Body of pancreas (tissue), 4 donors: ENCODE measurements around the gene TP53.

ENCODE experiments used
- POLR2A ChIP-seq, 3 donors: fragments of 450-650 bp; IDR thresholded peaks; one replicate each; pipeline ENCODE4 v1.6.1; 2016; ENCODE audit warnings: antibody characterized with exemption in 3 of 3, mild to moderate bottlenecking in 2 of 3
- TF ChIP-seq, protein P1 (sequence below), 7 experiments: fragments of 450-650 bp in 4 of 7; fragments of 200-600 bp in 3 of 7; sonication (generic) in 3 of 7; IDR thresholded peaks; one replicate each; pipeline ENCODE4 v1.5.1; 2016 to 2019; ENCODE audit warnings: antibody characterized with exemption in 7 of 7

DNA sequence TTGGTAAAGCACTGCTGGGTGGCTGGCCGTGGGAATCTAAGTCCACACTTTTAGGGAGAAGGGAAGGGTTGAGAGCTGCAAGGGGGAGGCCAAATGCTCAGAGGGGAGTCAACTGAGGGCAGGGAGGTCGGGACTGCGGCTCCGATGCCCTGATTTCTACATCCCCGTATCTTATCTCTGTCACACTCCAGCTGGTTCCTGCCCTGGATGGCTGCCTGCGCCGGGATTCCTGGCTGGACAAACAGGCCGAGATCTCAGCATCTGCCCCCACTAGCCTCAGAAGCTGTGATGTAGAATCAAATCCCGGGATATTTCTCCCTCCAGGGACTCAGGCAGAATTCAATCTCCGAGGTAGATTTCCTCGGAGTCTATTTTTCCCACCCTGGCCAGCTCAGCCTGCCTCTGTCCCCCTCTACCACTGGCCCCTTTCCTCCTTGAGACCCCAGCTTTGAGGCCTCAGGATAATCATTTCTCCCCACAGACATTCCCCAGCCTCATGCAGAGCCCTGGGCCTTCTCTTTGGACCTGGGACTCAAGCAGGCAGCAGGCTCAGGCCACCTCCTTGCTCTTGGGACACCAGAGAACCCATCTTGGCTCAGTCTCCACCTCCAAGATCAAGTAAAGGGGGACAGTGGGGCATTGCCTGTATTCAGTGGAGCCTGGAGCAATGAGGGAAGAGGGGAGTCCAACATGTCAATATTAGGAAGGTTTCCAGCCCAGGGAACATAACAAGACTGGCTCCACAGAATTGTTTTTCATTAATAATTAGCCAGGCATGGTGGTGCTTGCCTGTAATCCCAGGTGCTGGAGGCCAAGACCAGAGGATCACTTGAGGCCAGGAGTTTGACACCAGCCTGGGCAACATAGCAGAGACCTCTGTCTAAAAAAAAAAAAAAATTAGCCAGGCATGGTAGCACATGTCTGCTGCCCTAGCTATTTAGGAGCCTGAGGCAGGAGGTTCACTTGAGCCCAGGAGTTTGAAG is 55.6 kb downstream of the TP53 start:
- TF ChIP-seq, protein P1, sequence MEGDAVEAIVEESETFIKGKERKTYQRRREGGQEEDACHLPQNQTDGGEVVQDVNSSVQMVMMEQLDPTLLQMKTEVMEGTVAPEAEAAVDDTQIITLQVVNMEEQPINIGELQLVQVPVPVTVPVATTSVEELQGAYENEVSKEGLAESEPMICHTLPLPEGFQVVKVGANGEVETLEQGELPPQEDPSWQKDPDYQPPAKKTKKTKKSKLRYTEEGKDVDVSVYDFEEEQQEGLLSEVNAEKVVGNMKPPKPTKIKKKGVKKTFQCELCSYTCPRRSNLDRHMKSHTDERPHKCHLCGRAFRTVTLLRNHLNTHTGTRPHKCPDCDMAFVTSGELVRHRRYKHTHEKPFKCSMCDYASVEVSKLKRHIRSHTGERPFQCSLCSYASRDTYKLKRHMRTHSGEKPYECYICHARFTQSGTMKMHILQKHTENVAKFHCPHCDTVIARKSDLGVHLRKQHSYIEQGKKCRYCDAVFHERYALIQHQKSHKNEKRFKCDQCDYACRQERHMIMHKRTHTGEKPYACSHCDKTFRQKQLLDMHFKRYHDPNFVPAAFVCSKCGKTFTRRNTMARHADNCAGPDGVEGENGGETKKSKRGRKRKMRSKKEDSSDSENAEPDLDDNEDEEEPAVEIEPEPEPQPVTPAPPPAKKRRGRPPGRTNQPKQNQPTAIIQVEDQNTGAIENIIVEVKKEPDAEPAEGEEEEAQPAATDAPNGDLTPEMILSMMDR (IDR thresholded peaks at IDR 0.05): no peak
- no peak for TF ChIP-seq POLR2A (IDR thresholded peaks at IDR 0.05)
